NCI-H748 (cell line): ENCODE data around the gene MCHR1.
"Not testable (repeated sequence)": the region's sequence is repeated elsewhere in the genome, so short reads cannot be mapped to it uniquely, and the experiment has no call there.

Experiments used
- DNase-seq: peaks from one replicate; lab custom pipeline; 2025; ENCODE audit not compliant: unreplicated experiment; lab: John Stamatoyannopoulos, UW

MCHR1 gene

GRCh38 chr22:40684728-40685127 lies 5.4 kb downstream of the MCHR1 start:
- peak; percentile 19 for DNase-seq

- no peak for DNase-seq
Measured at GRCh38 chr22:40685406-40685805, 6.1 kb downstream of the MCHR1 start.

- no peak for DNase-seq
Measured at GRCh38 chr22:40687706-40688105, 8.4 kb downstream of the MCHR1 start.

- no peak for DNase-seq
Measured at GRCh38 chr22:40690370-40690769, 11.1 kb downstream of the MCHR1 start.

- no peak for DNase-seq
Measured at GRCh38 chr22:40691532-40691931, 12.2 kb downstream of the MCHR1 start.

- DNase-seq = no peak
Measured at GRCh38 chr22:40694411-40694810, 15.1 kb downstream of the MCHR1 start.

GRCh38 chr22:40701274-40701673 lies 22.0 kb downstream of the MCHR1 start:
- no peak for DNase-seq

- no peak for DNase-seq
Measured at GRCh38 chr22:40703174-40703573, 23.9 kb downstream of the MCHR1 start.

- DNase-seq = no peak
Measured at GRCh38 chr22:40703736-40704135, 24.5 kb downstream of the MCHR1 start.

GRCh38 chr22:40705918-40706682 lies 26.8 kb downstream of the MCHR1 start:
- no peak for DNase-seq

- DNase-seq = no peak
Measured at GRCh38 chr22:40707154-40707553, 27.9 kb downstream of the MCHR1 start.

GRCh38 chr22:40708177-40708576 lies 28.9 kb downstream of the MCHR1 start:
- DNase-seq = no peak

GRCh38 chr22:40709752-40710413 lies 30.6 kb downstream of the MCHR1 start:
- DNase-seq = no peak

GRCh38 chr22:40712311-40712710 lies 33.0 kb downstream of the MCHR1 start:
- DNase-seq = no peak

GRCh38 chr22:40714499-40715337 lies 35.4 kb downstream of the MCHR1 start:
- peak; percentile 73 for DNase-seq

GRCh38 chr22:40716116-40716515 lies 36.8 kb downstream of the MCHR1 start:
- DNase-seq = no peak

- DNase-seq = not testable (repeated sequence)
Measured at GRCh38 chr22:40717657-40718056, 38.4 kb downstream of the MCHR1 start.

GRCh38 chr22:40718250-40719204 lies 39.2 kb downstream of the MCHR1 start:
- DNase-seq = no peak

GRCh38 chr22:40719599-40719998 lies 40.3 kb downstream of the MCHR1 start:
- DNase-seq = no peak

- DNase-seq = not testable (repeated sequence)
Measured at GRCh38 chr22:40720156-40720537, 40.9 kb downstream of the MCHR1 start.
